Subcutaneous adipose tissue (tissue), 4 donors: ENCODE measurements around the gene TMEM52. TPM values are rescaled to one million over a fixed set of nuclear protein-coding genes. Genes with fewer than 3 reads are reported as not detected.

ENCODE experiments used
- CTCF ChIP-seq: fragments of 450-650 bp; IDR thresholded peaks from one replicate; pipeline ENCODE4 v1.5.1; 2016; ENCODE audit warnings: low read depth, mild to moderate bottlenecking, control low read depth, antibody characterized with exemption, moderate library complexity
- total RNA-seq, 4 donors: library from RNA; depleted of rRNA; stranded (reverse); fragments of >200 nt; gene quantifications; one replicate each; pipeline ENCODE4 v1.1.0, GENCODE V29; 2016

Gene TMEM52
- total RNA-seq, 4 donors from 2014 or later: 1.3 to 9.8 (median 1.7) TPM; not detected in 1

- no peak for TF ChIP-seq CTCF
Observed at GRCh38 chr1:1890506-1891348, 28.4 kb downstream of the TMEM52 start, which contains the start of gene GNB1. Gene GNB1, minus strand, starts transcription at chr1:1891087. Its CDS starts 65,634 bp downstream, at chr1:1825453.

GRCh38 chr1:1889847-1890505 is 29.1 kb downstream of the TMEM52 start:
- no peak for TF ChIP-seq CTCF

- TF ChIP-seq CTCF: no peak
Observed at GRCh38 chr1:1889090-1889750, 29.9 kb downstream of the TMEM52 start.

- TF ChIP-seq CTCF: no peak
Observed at GRCh38 chr1:1883092-1883873, 35.8 kb downstream of the TMEM52 start.

GRCh38 chr1:1881727-1882126 is 37.4 kb downstream of the TMEM52 start:
- TF ChIP-seq CTCF: no peak

GRCh38 chr1:1880617-1881312 is 38.3 kb downstream of the TMEM52 start:
- TF ChIP-seq CTCF: no peak
